Activated effector memory CD4-positive, alpha-beta T cell treated with anti-CD3 and anti-CD28 coated beads, Interleukin-2, amount 50 U/mL, for 16 hours (primary cell): ENCODE data around the gene PYGB.
"Not testable (repeated sequence)": the region's sequence is repeated elsewhere in the genome, so short reads cannot be mapped to it uniquely, and the experiment has no call there.

Source experiments
- DNase-seq: peaks from one replicate; pipeline ENCODE4 v3.0.0-alpha.2; 2020

The PYGB gene

GRCh38 chr20:25230166-25230831 is 17.6 kb upstream of the PYGB start:
- no peak for DNase-seq

GRCh38 chr20:25233016-25233772 is 14.7 kb upstream of the PYGB start:
- no peak for DNase-seq

GRCh38 chr20:25234009-25234849 is 13.7 kb upstream of the PYGB start:
- DNase-seq: not testable (repeated sequence)

- DNase-seq: no peak
Measured at GRCh38 chr20:25236450-25237304, 11.2 kb upstream of the PYGB start.

GRCh38 chr20:25237610-25238318 is 10.1 kb upstream of the PYGB start:
- peak; percentile 78 for DNase-seq

- no peak for DNase-seq
Measured at GRCh38 chr20:25238319-25239037, 9.4 kb upstream of the PYGB start.

- DNase-seq: no peak
Measured at GRCh38 chr20:25239387-25240370, 8.2 kb upstream of the PYGB start.

GRCh38 chr20:25240851-25241658 is 6.8 kb upstream of the PYGB start:
- DNase-seq: not testable (repeated sequence)

GRCh38 chr20:25241659-25241955 is 6.3 kb upstream of the PYGB start:
- not testable (repeated sequence) for DNase-seq

GRCh38 chr20:25242231-25242630 is 5.7 kb upstream of the PYGB start:
- no peak for DNase-seq

GRCh38 chr20:25243416-25243979 is 4.4 kb upstream of the PYGB start:
- no peak for DNase-seq

- no peak for DNase-seq
Measured at GRCh38 chr20:25244976-25245375, 2.9 kb upstream of the PYGB start.

GRCh38 chr20:25245461-25245860 is 2.4 kb upstream of the PYGB start:
- DNase-seq: no peak

GRCh38 chr20:25246182-25246999 is 1.5 kb upstream of the PYGB start:
- DNase-seq: no peak

GRCh38 chr20:25247000-25247517 is 826 bp upstream of the PYGB start:
- DNase-seq: peak; percentile 71

GRCh38 chr20:25247518-25247955 is 348 bp upstream of the PYGB start:
- no peak for DNase-seq

- no peak for DNase-seq
Measured at GRCh38 chr20:25248786-25249172, 894 bp downstream of the PYGB start.
